Aorta (tissue), 5 donors: Measurements from ENCODE around the gene GPR65. TPM values are rescaled to one million over a fixed set of nuclear protein-coding genes. Genes with fewer than 3 reads are reported as not detected.

Experiments used
- ATAC-seq: fragments of 200-7000 bp; cut with Tn5 transposase; one replicate; pipeline ENCODE4 v1.9.1; 2022; ENCODE audit warnings: moderate library complexity; ENCODE audit not compliant: low FRiP score
- DNase-seq, 2 donors: peaks; one replicate each; pipeline ENCODE4 v3.0.0-alpha.2; 2020
- H3K27ac ChIP-seq, 2 donors: one replicate each; pipeline ENCODE4 v1.5.1; 2013; ENCODE audit warnings: low read length in 2 of 2, mild to moderate bottlenecking in 2 of 2, moderate library complexity in 2 of 2, control low read depth in 1 of 2, inconsistent platforms in 1 of 2, low read depth in 1 of 2
- H3K27me3 ChIP-seq, 2 donors: one replicate each; pipeline ENCODE4 v1.6.1; 2013; ENCODE audit warnings: control low read depth in 1 of 2, low read length in 1 of 2, mild to moderate bottlenecking in 1 of 2, moderate library complexity in 1 of 2; ENCODE audit not compliant: insufficient read depth in 2 of 2, control insufficient read depth in 1 of 2
- H3K36me3 ChIP-seq, 2 donors: one replicate each; pipeline ENCODE4 v1.6.1; 2013; ENCODE audit warnings: control low read depth in 1 of 2, low read length in 1 of 2, mild to moderate bottlenecking in 1 of 2; ENCODE audit not compliant: insufficient read depth in 2 of 2, control insufficient read depth in 1 of 2
- H3K4me1 ChIP-seq, 2 donors: one replicate each; pipeline ENCODE4 v1.6.1; 2013; ENCODE audit warnings: low read length in 2 of 2, control low read depth in 1 of 2, mild to moderate bottlenecking in 1 of 2, moderate library complexity in 1 of 2; ENCODE audit not compliant: insufficient read depth in 2 of 2, control insufficient read depth in 1 of 2
- H3K4me3 ChIP-seq, 2 donors: one replicate each; pipeline ENCODE4 v1.5.1; 2013; ENCODE audit warnings: low read length in 2 of 2, control low read depth in 1 of 2, mild to moderate bottlenecking in 1 of 2
- H3K9me3 ChIP-seq: one replicate; pipeline ENCODE4 v1.6.1; 2013; ENCODE audit warnings: mild to moderate bottlenecking, low read length; ENCODE audit not compliant: control insufficient read depth
- WGBS, 2 donors: extraction: QIAGEN DNeasy Blood & Tissue Kit; methylation state at CpG; one replicate each; pipeline ENCODE4 v1.1.7; 2013; 5-methylcytosine and 5-hydroxymethylcytosine counted together
- intact Hi-C, 2 donors: fragments of 100-400 bp; cut with DNase I; formaldehyde crosslinking; loops; one replicate each; pipeline versions ENCODE4 v1.14.2 to v1.15.0; 2022
- long read RNA-seq, 2 donors: library from polyadenylated mRNA; unstranded; transcript quantifications; one replicate each; pipeline ENCODE4 v2.0.0, GENCODE V29; 2020 to 2021
- polyA plus RNA-seq, 2 donors: library from polyadenylated mRNA; stranded (reverse); fragments of 200-250 nt; gene quantifications; one replicate each; pipeline ENCODE4 v1.2.3, GENCODE V29; 2013
- total RNA-seq, 2 donors: library from RNA; stranded (reverse); fragmentation: NEBNext Ultra II Directional; extraction: Animal tissue kit (Norgen Biotek cat#: 25700); gene quantifications; one replicate each; pipeline ENCODE4 v1.2.1, GENCODE V29; 2021
- donor health status: healthy with polysubstance abuse.
- donor health status: Bipolar disorder and iron deficiency.
- donor health status: DM: no; HTN: no; CAD: no.
- donor health status: DM: no; HTN: no; CAD: no.
- donor health status: DM: yes; HTN: yes; CAD: no.

The GPR65 gene
- total RNA-seq (1 to 10 TPM; 2.8 to 3.9 TPM), polyA plus RNA-seq (1 to 10 TPM in 1 of 2 donors, under 1 TPM in 1; 0.28 to 1.9 TPM)
- long read RNA-seq, donor 1, full-length matches to known transcripts: 6 of 6 reads
- long read RNA-seq, donor 1, partial matches to known transcripts: 0 of 6 reads
- long read RNA-seq, donor 1, other reads (novel, unspliced or antisense): 0 of 6 reads
- long read RNA-seq, donor 2, full-length matches to known transcripts: 1 of 1 reads
- long read RNA-seq, donor 2, partial matches to known transcripts: 0 of 1 reads
- long read RNA-seq, donor 2, other reads (novel, unspliced or antisense): 0 of 1 reads

GRCh38 chr14:88005050-88005481 is at the start of gene GPR65:
GPR65 (plus strand) TSS chr14:88005135; CDS start chr14:88010848, 5,713 bp downstream.
- ATAC-seq: no peak
- Histone ChIP-seq H3K27ac (no peak within 1 kb of the TSS), H3K4me3 (no peak within 1 kb of the TSS), H3K27me3 (peaks cover 0 to 1% of the 10 kb centered on the region in 2 donors), H3K36me3 (no peaks in the 10 kb centered on the region), H3K4me1 (no peaks in the 10 kb centered on the region), H3K9me3 (no peaks in the 10 kb centered on the region)
- intact Hi-C loops: no loop called here
- DNase-seq: no peak
- 25 to 36% methylated on average over 3 of the region's 3 CpGs for WGBS, 2 donors

- ATAC-seq: no peak
- Histone ChIP-seq H3K9me3 (no peaks in the 10 kb centered on the region), H3K4me1 (no peaks in the 10 kb centered on the region), H3K36me3 (peaks cover 2 to 3% of the 10 kb centered on the region in 2 donors), H3K4me3 (no peak overlapping the region), H3K27ac (no peak overlapping the region), H3K27me3 (no peaks in the 10 kb centered on the region)
- no peak for DNase-seq
- intact Hi-C loops: no loop called here
- 84 to 86% methylated on average over 6 of the region's 6 CpGs for WGBS, 2 donors
Observed at GRCh38 chr14:87955501-87955900, 49.4 kb upstream of the GPR65 start.

GRCh38 chr14:87960013-87960787 is 44.7 kb upstream of the GPR65 start:
- peaks cover 2 to 6% of the 10 kb centered on the region in 2 donors for H3K36me3 ChIP-seq
- DNase-seq (no peak), ATAC-seq (no peak)
- 93 to 95% methylated on average over 5 of the region's 5 CpGs for WGBS, 2 donors
- H3K9me3 ChIP-seq: no peaks in the 10 kb centered on the region
- H3K27me3 ChIP-seq: no peaks in the 10 kb centered on the region
- no peak overlapping the region for H3K27ac ChIP-seq
- no peaks in the 10 kb centered on the region for H3K4me1 ChIP-seq
- intact Hi-C loops: no loop called here
- no peak overlapping the region for H3K4me3 ChIP-seq

- 83 to 90% methylated on average over 2 of the region's 2 CpGs for WGBS, 2 donors
- Histone ChIP-seq H3K4me3 (no peak overlapping the region), H3K9me3 (no peaks in the 10 kb centered on the region), H3K27ac (no peak overlapping the region), H3K27me3 (no peaks in the 10 kb centered on the region), H3K4me1 (no peaks in the 10 kb centered on the region), H3K36me3 (peaks cover 2 to 6% of the 10 kb centered on the region in 2 donors)
- intact Hi-C loops: no loop called here
- ATAC-seq (no peak), DNase-seq (no peak)
Observed at GRCh38 chr14:87961246-87961645, 43.7 kb upstream of the GPR65 start.

GRCh38 chr14:87966816-87967215 is 38.1 kb upstream of the GPR65 start:
- no peaks in the 10 kb centered on the region for H3K4me1 ChIP-seq
- DNase-seq (no peak), ATAC-seq (no peak)
- peaks cover 3 to 4% of the 10 kb centered on the region in 2 donors for H3K36me3 ChIP-seq
- H3K27me3 ChIP-seq: no peaks in the 10 kb centered on the region
- WGBS, 2 donors: 87 to 96% methylated on average over 3 of the region's 3 CpGs
- no peak overlapping the region for H3K27ac ChIP-seq
- H3K9me3 ChIP-seq: no peaks in the 10 kb centered on the region
- H3K4me3 ChIP-seq: no peak overlapping the region
- intact Hi-C loops: no loop called here

GRCh38 chr14:87967496-87967895 is 37.4 kb upstream of the GPR65 start:
- H3K36me3 ChIP-seq: peaks cover 1 to 4% of the 10 kb centered on the region in 2 donors
- H3K4me3 ChIP-seq: no peak overlapping the region
- no peak overlapping the region for H3K27ac ChIP-seq
- ATAC-seq (no peak), DNase-seq (no peak)
- no peaks in the 10 kb centered on the region for H3K27me3 ChIP-seq
- H3K9me3 ChIP-seq: no peaks in the 10 kb centered on the region
- intact Hi-C loops: no loop called here
- H3K4me1 ChIP-seq: no peaks in the 10 kb centered on the region

- intact Hi-C loops: no loop called here
- ATAC-seq (no peak), DNase-seq (no peak)
- WGBS, 2 donors: 81 to 94% methylated on average over 2 of the region's 2 CpGs
- Histone ChIP-seq H3K36me3 (peaks cover 0 to 4% of the 10 kb centered on the region in 2 donors), H3K4me3 (no peak overlapping the region), H3K9me3 (no peaks in the 10 kb centered on the region), H3K27ac (no peak overlapping the region), H3K27me3 (no peaks in the 10 kb centered on the region), H3K4me1 (no peaks in the 10 kb centered on the region)
Observed at GRCh38 chr14:87971010-87971409, 33.9 kb upstream of the GPR65 start.

- H3K4me3 ChIP-seq: no peak overlapping the region
- ATAC-seq: no peak
- intact Hi-C loops: no loop called here
- no peak overlapping the region for H3K27ac ChIP-seq
- H3K36me3 ChIP-seq: peaks cover 0 to 4% of the 10 kb centered on the region in 2 donors
- no peaks in the 10 kb centered on the region for H3K27me3 ChIP-seq
- DNase-seq: no peak
- no peaks in the 10 kb centered on the region for H3K9me3 ChIP-seq
- H3K4me1 ChIP-seq: no peaks in the 10 kb centered on the region
Observed at GRCh38 chr14:87975636-87976035, 29.3 kb upstream of the GPR65 start.

- WGBS, 2 donors: 98 to 100% methylated on average over 1 of the region's 1 CpG
- intact Hi-C loops: no loop called here
- ATAC-seq (no peak), DNase-seq (no peak)
- Histone ChIP-seq H3K4me3 (no peak overlapping the region), H3K36me3 (no peaks in the 10 kb centered on the region), H3K4me1 (no peaks in the 10 kb centered on the region), H3K27ac (no peak overlapping the region), H3K9me3 (no peaks in the 10 kb centered on the region), H3K27me3 (no peaks in the 10 kb centered on the region)
Observed at GRCh38 chr14:87979689-87980088, 25.2 kb upstream of the GPR65 start.
